ENCODE measurements around the gene WNT5A.

The WNT5A gene

DNA sequence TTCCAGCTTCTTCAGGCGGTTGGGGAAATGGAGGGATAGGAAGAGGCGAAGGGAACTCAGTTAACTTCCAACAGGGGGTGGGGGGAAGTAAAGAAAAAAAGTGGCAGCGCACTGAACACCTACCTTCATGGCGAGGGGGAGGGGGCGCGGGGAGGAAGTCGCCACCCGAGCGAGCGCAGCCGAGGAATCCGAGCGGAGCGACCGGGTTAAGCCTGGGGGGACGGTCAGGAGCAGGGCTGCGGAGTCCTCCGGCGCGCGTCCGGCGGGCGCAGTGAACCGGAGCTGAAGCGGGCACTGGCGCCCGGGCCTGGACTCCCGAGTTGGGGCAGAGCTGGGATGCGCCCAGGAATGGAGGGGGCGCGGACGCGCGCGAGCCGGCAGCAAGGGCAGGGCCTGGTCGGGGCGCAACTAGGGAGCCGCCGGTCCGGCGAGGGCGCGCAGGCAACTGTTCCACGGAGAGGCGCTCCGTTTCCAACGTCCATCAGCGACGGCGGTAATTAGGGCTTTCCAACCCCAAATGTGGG, at the start of gene WNT5A:
Gene WNT5A (minus strand): TSS at position 450 of the 524 bp plus-strand sequence. CDS start 321 bp downstream, at position 129.
- H3K4me3 ChIP-seq (ENCODE audit: control insufficient read depth, low read depth, low read length): peak within 1 kb of the TSS; percentile 68
- DNase-seq (ENCODE audit: low read depth): no peak
- TF ChIP-seq, protein P1, sequence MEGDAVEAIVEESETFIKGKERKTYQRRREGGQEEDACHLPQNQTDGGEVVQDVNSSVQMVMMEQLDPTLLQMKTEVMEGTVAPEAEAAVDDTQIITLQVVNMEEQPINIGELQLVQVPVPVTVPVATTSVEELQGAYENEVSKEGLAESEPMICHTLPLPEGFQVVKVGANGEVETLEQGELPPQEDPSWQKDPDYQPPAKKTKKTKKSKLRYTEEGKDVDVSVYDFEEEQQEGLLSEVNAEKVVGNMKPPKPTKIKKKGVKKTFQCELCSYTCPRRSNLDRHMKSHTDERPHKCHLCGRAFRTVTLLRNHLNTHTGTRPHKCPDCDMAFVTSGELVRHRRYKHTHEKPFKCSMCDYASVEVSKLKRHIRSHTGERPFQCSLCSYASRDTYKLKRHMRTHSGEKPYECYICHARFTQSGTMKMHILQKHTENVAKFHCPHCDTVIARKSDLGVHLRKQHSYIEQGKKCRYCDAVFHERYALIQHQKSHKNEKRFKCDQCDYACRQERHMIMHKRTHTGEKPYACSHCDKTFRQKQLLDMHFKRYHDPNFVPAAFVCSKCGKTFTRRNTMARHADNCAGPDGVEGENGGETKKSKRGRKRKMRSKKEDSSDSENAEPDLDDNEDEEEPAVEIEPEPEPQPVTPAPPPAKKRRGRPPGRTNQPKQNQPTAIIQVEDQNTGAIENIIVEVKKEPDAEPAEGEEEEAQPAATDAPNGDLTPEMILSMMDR (IDR thresholded peaks at IDR 0.05; ENCODE audit: control insufficient read depth, insufficient read depth, low read depth, low read length, missing control alignments): no peak

DNA sequence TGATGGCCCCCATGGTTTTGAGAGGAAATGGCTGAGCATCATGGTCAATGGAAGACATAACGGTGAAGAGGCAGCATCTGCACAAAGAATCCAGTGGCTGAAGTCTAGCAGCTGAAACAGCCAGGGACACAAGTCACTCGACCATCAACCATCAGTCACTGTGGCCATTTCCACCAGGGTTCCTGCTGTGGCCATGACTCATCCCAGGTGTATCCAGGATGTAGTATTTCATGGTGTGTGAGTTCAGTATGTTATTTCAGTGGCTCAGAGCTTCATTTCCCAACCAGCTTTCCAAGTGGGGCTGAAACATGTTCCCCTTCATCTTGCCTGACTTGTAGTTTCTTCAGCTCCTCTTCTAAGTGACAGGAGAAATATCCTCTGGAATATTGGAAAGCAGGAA, 47.8 kb upstream of the WNT5A start:
- H3K4me3 ChIP-seq (ENCODE audit: control insufficient read depth, low read depth, low read length): no peak overlapping the region
- TF ChIP-seq, protein P1 (IDR thresholded peaks at IDR 0.05; ENCODE audit: control insufficient read depth, insufficient read depth, low read depth, low read length, missing control alignments): no peak
- no peak for DNase-seq (ENCODE audit: low read depth)

DNA sequence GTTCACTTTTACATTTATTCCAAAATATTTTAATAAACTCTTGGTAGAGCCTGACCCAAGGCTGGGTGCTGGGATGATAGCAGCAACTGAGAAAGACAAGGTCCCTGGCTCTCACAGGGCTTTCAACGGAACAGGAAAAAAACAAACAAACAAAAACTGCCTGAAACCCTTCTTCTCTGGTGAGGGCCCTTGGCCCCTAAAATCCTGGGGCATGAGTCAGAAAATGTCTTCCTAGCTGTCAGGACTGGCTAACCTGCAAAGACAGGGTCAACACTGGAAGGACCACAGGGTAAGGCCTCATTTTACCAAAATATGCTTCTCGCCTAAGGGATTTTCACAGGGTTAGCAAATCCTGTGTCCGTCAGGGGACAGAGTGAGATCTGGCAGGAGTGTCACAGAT, 45.7 kb upstream of the WNT5A start:
- H3K4me3 ChIP-seq (ENCODE audit: control insufficient read depth, low read depth, low read length): no peak overlapping the region
- TF ChIP-seq, protein P1 (IDR thresholded peaks at IDR 0.05; ENCODE audit: control insufficient read depth, insufficient read depth, low read depth, low read length, missing control alignments): no peak
- no peak for DNase-seq (ENCODE audit: low read depth)

DNA sequence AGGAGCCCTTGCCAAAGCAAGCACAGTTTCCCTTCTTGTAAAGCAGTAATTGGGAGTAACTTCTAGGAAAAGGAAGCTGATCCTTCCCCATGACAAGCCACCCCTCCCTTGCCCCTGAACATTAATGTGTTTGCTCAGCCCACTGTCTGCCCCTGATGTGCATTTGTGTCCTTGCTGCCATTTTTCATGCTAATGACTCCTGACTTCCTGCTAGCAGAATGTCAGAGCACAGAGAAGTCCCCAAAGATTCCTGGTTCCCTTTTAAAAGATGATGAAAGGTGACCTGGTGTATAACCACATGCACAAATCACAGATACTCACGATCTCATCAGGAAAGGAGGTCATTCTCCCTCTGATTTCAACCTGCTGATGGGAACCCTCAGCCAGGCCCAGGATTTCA, 44.2 kb upstream of the WNT5A start:
- no peak for DNase-seq (ENCODE audit: low read depth)
- TF ChIP-seq, protein P1 (IDR thresholded peaks at IDR 0.05; ENCODE audit: control insufficient read depth, insufficient read depth, low read depth, low read length, missing control alignments): no peak
- no peak overlapping the region for H3K4me3 ChIP-seq (ENCODE audit: control insufficient read depth, low read depth, low read length)

DNA sequence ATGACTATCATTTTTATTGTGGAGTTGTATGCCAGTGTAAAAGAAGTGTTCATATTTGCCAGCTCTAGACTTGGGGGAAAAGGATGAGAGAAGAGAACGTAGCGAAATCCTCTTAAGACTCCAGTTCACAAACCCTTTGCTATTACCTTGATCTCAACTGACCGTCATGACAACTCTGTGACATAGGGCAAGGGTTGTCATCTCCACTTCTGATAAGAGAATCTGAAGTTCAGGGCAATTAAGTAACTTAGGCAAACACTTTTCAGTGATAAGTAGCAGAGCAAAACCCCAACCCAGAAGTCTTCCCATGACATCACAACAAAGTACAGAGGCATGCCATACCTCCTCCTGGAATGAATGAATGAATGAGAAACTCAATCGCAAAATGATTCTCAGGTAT, 40.3 kb upstream of the WNT5A start:
- TF ChIP-seq, protein P1 (IDR thresholded peaks at IDR 0.05; ENCODE audit: control insufficient read depth, insufficient read depth, low read depth, low read length, missing control alignments): no peak
- H3K4me3 ChIP-seq (ENCODE audit: control insufficient read depth, low read depth, low read length): no peak overlapping the region
- no peak for DNase-seq (ENCODE audit: low read depth)

DNA sequence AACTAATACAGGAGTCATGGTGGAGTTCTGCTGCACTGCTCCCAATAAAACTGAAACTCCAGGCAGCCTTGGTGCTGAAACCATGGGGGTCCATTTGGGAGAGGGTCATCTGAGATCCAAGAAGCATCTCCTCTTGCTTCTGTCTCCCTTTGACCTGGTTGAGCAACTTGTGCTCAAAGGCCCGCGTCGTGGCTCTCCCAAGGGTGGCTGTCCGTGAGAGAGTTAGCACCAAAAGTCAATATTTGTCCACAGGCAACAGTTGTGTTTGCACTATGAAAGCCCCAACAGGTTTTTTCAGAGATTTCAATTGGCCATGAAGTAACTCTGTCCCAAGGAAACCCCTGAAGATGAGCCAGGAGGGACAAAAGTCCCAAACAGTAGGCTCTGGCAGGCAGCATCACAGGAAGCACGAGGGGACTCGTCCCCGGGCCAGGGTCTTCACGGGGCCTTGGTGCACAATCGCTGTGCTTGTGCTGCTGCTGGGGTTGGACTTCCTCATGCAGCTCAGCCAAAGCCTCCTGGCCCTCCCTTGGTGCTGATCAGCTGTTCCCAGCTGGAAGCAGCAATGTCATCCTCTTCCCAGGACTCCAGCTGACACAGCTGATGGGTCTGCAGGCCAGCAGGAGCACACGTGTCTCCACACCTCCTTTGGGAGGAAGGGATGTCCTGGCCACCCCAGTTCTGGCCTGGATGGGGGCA, 39.4 kb upstream of the WNT5A start:
- DNase-seq (ENCODE audit: low read depth): no peak
- TF ChIP-seq, protein P1 (IDR thresholded peaks at IDR 0.05; ENCODE audit: control insufficient read depth, insufficient read depth, low read depth, low read length, missing control alignments): no peak
- H3K4me3 ChIP-seq (ENCODE audit: control insufficient read depth, low read depth, low read length): no peak overlapping the region
